Panc1 (cell line): ENCODE data around the gene SAFB2.

Source experiments
- POLR2AphosphoS5 ChIP-seq: IDR thresholded peaks from 2 replicates; pipeline ENCODE4 v1.6.1; 2012; ENCODE audit warnings: mild to moderate bottlenecking, low read depth, low read length, moderate library complexity
- TF ChIP-seq, protein P1 (sequence below): fragments of 450-650 bp; IDR thresholded peaks from 2 replicates; pipeline ENCODE4 v1.5.1; 2017; ENCODE audit warnings: mild to moderate bottlenecking
- TF ChIP-seq, protein P2 (sequence below), 2 experiments: IDR thresholded peaks; 2 replicates each; pipeline ENCODE4 v1.6.1; 2011 to 2012; ENCODE audit warnings: low read depth in 2 of 2, control low read depth in 1 of 2, low read length in 1 of 2, mild to moderate bottlenecking in 1 of 2, moderate library complexity in 1 of 2; ENCODE audit not compliant: insufficient read depth in 1 of 2

DNA sequence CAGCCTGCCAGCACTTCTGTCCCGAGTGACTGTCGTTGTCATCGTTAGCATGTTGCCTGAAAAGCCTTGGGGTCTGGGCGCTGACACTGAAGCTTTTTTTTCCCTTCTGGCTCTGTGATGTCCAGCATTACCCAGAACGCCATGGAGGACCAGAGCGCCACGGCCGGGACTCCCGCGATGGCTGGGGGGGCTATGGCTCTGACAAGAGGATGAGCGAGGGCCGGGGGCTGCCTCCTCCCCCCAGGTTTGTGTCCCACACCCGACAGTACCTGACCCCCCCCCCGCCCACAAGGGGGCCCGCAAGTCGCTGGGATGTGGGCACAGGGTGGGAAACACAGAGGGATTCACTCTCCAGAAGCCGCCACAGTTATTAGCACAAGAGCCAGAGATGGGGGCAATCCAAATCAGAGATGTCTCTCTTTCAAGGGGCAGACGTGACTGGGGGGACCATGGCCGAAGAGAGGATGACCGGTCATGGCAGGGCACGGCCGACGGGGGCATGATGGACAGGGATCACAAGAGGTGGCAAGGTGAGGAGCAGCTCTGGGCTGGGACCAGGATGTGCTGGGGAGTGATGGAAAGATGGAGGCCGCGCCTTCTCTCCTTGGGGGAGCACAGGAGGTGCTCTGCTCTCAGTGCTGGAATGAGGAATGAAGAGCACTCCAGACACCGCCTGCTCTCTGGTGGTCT is 44.5 kb upstream of the SAFB2 start:
- TF ChIP-seq, protein P1, sequence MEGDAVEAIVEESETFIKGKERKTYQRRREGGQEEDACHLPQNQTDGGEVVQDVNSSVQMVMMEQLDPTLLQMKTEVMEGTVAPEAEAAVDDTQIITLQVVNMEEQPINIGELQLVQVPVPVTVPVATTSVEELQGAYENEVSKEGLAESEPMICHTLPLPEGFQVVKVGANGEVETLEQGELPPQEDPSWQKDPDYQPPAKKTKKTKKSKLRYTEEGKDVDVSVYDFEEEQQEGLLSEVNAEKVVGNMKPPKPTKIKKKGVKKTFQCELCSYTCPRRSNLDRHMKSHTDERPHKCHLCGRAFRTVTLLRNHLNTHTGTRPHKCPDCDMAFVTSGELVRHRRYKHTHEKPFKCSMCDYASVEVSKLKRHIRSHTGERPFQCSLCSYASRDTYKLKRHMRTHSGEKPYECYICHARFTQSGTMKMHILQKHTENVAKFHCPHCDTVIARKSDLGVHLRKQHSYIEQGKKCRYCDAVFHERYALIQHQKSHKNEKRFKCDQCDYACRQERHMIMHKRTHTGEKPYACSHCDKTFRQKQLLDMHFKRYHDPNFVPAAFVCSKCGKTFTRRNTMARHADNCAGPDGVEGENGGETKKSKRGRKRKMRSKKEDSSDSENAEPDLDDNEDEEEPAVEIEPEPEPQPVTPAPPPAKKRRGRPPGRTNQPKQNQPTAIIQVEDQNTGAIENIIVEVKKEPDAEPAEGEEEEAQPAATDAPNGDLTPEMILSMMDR, result no peak
- TF ChIP-seq, protein P2, sequence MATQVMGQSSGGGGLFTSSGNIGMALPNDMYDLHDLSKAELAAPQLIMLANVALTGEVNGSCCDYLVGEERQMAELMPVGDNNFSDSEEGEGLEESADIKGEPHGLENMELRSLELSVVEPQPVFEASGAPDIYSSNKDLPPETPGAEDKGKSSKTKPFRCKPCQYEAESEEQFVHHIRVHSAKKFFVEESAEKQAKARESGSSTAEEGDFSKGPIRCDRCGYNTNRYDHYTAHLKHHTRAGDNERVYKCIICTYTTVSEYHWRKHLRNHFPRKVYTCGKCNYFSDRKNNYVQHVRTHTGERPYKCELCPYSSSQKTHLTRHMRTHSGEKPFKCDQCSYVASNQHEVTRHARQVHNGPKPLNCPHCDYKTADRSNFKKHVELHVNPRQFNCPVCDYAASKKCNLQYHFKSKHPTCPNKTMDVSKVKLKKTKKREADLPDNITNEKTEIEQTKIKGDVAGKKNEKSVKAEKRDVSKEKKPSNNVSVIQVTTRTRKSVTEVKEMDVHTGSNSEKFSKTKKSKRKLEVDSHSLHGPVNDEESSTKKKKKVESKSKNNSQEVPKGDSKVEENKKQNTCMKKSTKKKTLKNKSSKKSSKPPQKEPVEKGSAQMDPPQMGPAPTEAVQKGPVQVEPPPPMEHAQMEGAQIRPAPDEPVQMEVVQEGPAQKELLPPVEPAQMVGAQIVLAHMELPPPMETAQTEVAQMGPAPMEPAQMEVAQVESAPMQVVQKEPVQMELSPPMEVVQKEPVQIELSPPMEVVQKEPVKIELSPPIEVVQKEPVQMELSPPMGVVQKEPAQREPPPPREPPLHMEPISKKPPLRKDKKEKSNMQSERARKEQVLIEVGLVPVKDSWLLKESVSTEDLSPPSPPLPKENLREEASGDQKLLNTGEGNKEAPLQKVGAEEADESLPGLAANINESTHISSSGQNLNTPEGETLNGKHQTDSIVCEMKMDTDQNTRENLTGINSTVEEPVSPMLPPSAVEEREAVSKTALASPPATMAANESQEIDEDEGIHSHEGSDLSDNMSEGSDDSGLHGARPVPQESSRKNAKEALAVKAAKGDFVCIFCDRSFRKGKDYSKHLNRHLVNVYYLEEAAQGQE (IDR thresholded peaks at IDR 0.05; ENCODE audit: insufficient read depth in 1 of 2, low read depth in 2 of 2, low read length in 1 of 2), result no peak
- TF ChIP-seq POLR2AphosphoS5, result no peak
